AG04449 (cell line): Measurements from ENCODE around the gene BLMH.

Experiments
- CTCF ChIA-PET: fragments of 350-600 bp; formaldehyde crosslinking; extraction: SDS; loops from one replicate; lab custom pipeline; 2021; ENCODE audit warnings: antibody characterized with exemption; lab: Yijun Ruan, JAX
- POLR2A ChIA-PET: fragments of 400-600, 350-600 bp; formaldehyde crosslinking; extraction: SDS; loops from one replicate; lab custom pipeline; 2020; ENCODE audit warnings: antibody characterized with exemption, inconsistent platforms; lab: Yijun Ruan, JAX
- DNase-seq: peaks from one replicate; pipeline ENCODE4 v3.0.0-alpha.2; 2010; ENCODE audit warnings: low read depth, low spot score
- H3K4me3 ChIP-seq: 2 replicates; pipeline ENCODE4 v1.5.1; 2011; ENCODE audit warnings: low read depth, mild to moderate bottlenecking, control low read depth, low read length
- CTCF ChIP-seq: IDR thresholded peaks from one replicate; pipeline ENCODE4 v1.5.1; 2011; ENCODE audit warnings: mild to moderate bottlenecking, moderate library complexity, low read length, control low read depth, inconsistent platforms; ENCODE audit not compliant: insufficient read depth; ENCODE audit errors: missing control alignments

BLMH gene

GRCh38 chr17:30273373-30273772 is 18.4 kb downstream of the BLMH start:
- no peak for DNase-seq
- POLR2A ChIA-PET = no interaction called here
- CTCF ChIA-PET = interaction anchor here (1.6 to 4.5 kb wide), 3 partner anchors 9 to 169 kb away, joined by 4 to 19 read pairs (median 11); no protein-coding TSS in a partner anchor
- H3K4me3 ChIP-seq = no peak overlapping the region
- TF ChIP-seq CTCF = no peak

- POLR2A ChIA-PET = no interaction called here
- DNase-seq = no peak
- H3K4me3 ChIP-seq = no peak overlapping the region
- CTCF ChIA-PET = interaction anchor here (1.8 to 3.6 kb wide), 2 partner anchors 8 to 146 kb away, joined by 6 to 17 read pairs; no protein-coding TSS in a partner anchor
- no peak for TF ChIP-seq CTCF
Measured at GRCh38 chr17:30271102-30271501, 20.6 kb downstream of the BLMH start.

- no peak overlapping the region for H3K4me3 ChIP-seq
- no peak for DNase-seq
- TF ChIP-seq CTCF = no peak
- ChIA-PET CTCF (interaction anchor here (0.6 to 1.6 kb wide), 6 partner anchors 10 to 650 kb away, joined by 3 to 4 read pairs (median 3); partner anchors contain the start of gene SLC6A4), POLR2A (no interaction called here)
Measured at GRCh38 chr17:30267625-30268024, 24.1 kb downstream of the BLMH start.

GRCh38 chr17:30263552-30264333 is 28.0 kb downstream of the BLMH start:
- DNase-seq = no peak
- ChIA-PET POLR2A (no interaction called here), CTCF (interaction anchor here (1.2 to 1.5 kb wide), 3 partner anchors 9 to 159 kb away, joined by 3 to 4 read pairs (median 4); no protein-coding TSS in a partner anchor)
- H3K4me3 ChIP-seq = no peak overlapping the region
- no peak for TF ChIP-seq CTCF

- ChIA-PET CTCF (interaction anchor here (0.8 to 1.5 kb wide), 2 partner anchors 22 to 111 kb away, joined by 3 read pairs; no protein-coding TSS in a partner anchor), POLR2A (interaction anchor here (0.7 kb wide), 1 partner anchor 677 kb away, joined by 3 read pairs; no protein-coding TSS in a partner anchor)
- DNase-seq = no peak
- H3K4me3 ChIP-seq = no peak overlapping the region
- no peak for TF ChIP-seq CTCF
Measured at GRCh38 chr17:30256756-30257506, 34.8 kb downstream of the BLMH start.
